Midbrain (tissue), 1 donor: Measurements from ENCODE around the gene ZNF341.

Experiments
- DNase-seq: peaks from one replicate; lab custom pipeline; 2025; lab: John Stamatoyannopoulos, UW

ZNF341 gene

DNA sequence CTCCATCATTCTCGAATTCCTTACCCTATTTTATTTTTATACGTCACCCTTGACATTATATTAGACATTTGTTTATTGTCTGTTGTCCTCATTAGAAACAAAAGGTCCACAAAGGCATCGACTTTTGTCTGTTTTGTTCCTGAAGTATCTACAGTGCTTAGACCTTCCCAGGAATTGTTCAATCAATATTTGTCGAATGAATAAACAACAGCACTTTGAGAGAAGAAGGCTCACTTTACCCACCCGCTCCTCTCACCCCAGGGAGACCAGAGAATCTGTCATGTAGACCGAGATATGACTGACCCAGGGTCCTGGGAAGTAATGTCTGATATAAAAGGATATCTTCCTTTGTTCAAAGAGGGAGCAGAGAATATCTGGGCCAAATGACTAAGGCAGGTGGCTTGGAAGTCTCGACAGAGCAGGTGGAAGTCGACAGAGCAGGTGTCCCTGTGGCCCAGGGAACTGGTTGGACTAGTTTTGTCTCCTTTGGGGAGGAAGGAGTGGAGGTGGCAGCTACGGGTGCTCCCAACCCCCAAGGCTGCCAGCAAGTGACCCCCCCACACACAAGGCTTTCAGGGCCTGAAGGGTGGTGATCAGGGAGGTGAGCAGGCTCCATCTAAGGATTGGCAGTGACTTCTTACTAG lies 64.6 kb downstream of the ZNF341 start:
- DNase-seq, result no peak

DNA sequence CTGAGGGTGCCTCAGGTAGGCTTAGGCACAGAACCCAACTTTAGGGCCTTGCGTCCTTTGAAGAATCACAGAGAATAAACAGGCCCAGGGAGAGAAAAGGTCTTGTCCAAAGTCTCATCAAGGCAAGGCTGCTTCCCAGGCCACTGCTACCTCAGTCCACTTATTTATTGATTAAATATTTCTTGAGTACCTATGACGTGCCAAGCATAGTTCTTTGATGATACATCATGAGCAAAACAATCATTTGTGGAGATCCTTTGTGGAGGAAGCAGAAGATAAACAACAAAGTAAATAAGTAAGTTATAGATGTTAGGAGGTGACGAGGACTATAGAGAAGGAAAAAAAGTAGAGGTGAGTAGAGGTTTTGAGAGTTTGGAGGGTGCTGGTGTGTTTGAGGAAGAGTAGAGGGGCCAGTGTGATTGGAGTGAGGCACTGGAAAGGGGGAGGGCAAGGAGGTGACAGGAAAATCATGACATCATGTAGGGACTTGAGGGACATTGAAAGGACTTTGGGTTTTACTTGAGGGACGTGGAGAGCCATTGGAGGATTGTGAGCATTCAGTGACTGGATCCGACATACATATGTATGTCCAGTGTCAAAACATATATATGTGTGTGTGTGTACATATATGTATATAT lies 65.2 kb downstream of the ZNF341 start:
- no peak for DNase-seq

- no peak for DNase-seq
These were observed 66.6 kb downstream of the ZNF341 start for GRCh38 chr20:33798444-33798843.

- no peak for DNase-seq
These were observed 72.1 kb downstream of the ZNF341 start for GRCh38 chr20:33803921-33804337.

- no peak for DNase-seq
These were observed 76.6 kb downstream of the ZNF341 start for GRCh38 chr20:33808388-33808787.

DNA sequence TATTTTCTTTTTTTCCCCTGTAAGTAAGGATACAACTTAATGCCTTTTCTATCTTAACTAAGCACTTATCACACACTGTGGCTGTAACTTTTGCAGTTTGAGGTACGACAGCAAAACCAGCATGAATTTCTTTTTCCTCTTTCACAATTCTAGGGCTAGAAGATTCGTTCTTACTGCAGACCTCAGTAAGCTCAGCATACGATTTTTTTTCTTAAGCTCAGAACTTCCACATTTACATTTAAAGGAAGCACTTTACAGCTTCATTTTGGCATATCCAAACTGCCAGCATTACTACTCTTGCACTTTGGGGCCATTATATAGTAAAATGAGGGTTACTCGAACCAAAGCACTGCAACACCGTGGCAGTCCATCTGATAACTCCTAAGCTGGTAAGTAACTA lies 78.5 kb downstream of the ZNF341 start:
- no peak for DNase-seq

DNA sequence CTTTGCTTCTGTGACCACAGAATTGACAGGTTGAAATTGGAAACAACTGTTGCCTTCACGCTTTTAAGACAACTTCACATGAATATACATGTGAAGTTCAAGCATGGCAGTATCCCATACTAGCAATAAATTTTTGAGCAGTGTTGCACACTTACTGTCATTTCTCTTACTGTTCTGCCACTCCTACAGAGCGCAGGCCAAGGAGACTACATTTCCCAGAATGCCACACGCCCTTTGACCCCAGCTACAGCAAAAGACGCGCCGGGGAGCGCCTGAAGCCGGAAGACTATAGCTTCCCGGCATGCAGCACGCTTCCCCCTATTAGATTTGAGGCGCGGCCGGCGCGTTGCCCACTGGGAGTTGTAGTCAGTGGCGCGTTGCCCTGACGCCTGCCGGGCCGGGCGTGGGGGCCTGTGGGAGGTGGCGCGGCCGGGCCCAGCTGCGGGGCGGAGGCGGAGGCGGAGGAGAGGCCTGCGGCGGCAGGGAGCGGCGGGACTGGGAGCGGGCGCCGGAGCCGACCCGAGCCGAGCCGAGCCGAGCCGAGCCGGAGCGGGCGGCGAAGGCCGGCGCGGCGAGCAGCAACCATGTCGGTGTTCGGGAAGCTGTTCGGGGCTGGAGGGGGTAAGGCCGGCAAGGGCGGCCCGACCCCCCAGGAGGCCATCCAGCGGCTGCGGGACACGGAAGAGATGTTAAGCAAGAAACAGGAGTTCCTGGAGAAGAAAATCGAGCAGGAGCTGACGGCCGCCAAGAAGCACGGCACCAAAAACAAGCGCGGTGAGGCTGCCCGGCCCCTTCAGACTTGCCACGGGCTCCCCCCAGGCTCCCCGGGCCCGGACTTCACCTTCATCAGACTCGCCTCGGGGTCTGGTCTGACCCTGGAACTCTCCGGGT lies 79.3 kb downstream of the ZNF341 start, which contains the start of gene CHMP4B:
Gene CHMP4B (plus strand): TSS at position 464 of the 891 bp plus-strand sequence. CDS start 121 bp downstream, at position 585.
- peak; percentile 99 for DNase-seq

- no peak for DNase-seq
These were observed 80.0 kb downstream of the ZNF341 start for GRCh38 chr20:33811776-33812151.

DNA sequence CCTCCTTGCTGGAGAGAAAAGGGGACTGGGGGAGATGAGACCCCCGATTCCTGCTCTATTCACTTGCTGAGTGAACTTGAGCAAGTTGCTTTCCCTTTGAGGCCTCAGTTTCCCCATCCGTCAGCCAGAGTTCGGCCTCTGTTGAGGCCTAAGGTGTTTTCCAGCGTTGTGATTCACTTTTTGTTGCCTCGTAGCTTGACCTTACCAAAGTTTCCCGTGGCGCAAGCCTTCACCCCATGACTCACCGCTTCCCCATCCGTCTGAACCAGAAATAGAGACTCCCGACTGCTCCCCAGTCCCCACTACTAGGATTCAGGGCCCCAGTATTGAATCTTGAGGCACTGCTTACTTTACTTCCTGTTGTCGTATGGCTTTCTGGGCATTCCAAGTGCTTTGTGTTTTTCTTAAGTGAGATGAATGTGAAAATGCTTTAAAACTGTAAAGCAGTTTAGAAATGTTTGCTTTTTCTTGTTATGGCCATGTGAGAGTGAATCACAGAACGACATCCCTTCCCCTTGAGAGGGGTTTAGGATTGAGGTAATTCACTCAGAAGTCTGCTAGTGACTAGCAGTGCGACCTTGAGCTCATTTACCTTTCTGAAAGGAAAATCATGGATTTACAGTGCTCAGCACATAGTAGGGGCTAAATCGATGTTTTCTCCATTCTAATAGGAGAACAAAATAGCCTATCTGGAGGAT lies 80.5 kb downstream of the ZNF341 start:
- DNase-seq, result no peak

DNA sequence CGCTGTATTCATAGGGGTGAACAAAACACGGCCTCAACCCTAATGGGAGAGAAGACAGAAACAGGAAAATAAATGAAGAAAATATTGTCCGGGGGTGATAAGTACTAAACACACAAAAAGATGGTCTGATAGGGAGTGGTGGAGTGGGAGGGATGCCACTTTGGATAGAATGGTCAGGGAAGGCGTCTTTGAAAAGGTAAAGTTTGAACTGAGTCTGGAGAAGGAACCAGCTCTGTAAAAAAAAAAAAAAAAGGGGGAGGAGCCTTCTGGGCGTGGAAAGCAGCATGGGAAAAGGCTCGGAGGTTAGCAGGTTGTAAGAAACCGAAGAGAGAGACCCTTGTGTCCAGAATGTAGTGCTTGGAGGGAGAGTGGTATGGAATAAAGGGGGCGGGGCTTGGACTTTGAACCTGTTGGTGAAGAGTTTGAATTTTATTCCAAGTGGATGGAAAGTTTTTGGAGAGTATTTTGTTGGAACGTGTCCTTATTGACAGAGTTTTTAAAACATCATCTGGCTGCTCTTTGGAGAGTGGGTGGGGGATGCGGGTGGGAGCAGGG lies 81.2 kb downstream of the ZNF341 start:
- DNase-seq, result no peak

DNA sequence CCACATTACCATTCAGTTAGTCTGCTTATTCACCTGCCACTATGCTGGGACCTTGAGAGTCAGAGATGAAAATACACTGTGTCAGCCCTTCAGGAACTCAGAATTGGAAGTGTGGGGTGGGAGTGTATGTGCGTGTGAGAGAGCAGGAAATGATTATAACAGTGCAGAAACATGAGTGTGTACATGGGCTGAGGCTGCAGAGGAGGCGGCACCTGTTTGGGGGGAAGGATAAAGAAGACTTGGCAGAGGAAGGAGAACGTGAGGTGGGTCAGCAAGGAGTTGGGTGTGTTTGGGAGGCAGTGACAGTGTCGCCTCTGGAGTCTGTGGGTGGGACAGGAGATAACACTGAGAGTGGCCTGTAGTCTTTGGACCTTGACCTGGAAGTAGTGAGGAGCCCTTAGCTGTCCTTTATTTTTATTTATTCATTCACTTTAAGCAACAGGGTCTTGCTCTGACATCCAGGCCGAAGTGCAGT lies 82.5 kb downstream of the ZNF341 start:
- DNase-seq, result no peak

DNA sequence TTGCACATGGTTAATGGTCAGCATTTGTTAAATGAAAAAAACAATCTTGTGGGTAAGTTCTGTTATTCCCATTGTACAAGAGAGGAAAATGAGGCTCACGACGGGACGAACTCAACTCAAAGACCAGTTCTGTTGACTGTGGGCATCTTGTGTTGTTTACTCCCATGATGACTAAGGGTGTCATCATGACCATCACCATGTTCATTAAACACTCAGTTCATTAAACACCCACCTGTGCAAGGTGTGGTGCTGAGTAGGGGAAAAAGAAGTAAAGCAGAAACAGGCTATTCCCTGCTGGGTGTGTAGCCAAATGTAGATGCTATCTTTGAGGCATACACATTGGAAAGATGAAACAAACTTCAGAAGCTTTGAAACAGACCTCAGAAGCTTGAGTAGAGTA lies 83.9 kb downstream of the ZNF341 start:
- no peak for DNase-seq

DNA sequence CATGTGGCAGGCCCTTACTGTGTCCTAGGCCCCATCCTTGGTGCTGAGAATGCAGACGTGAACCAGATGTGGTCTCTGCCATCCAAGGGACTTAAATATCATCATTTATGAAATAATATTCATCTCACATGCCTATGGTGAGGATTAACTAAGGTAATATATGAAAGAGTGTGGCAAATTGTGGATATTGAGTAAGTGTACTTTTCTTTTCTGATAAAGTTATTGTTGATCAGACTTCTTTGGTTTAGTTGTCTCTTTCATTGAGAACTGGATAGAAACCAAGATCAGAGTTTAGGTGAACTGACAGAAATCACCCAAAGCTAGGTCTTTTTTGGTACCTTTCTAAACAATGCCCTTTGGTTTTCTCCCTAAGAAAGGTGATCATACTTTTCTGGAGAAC lies 84.4 kb downstream of the ZNF341 start:
- DNase-seq, result no peak

DNA sequence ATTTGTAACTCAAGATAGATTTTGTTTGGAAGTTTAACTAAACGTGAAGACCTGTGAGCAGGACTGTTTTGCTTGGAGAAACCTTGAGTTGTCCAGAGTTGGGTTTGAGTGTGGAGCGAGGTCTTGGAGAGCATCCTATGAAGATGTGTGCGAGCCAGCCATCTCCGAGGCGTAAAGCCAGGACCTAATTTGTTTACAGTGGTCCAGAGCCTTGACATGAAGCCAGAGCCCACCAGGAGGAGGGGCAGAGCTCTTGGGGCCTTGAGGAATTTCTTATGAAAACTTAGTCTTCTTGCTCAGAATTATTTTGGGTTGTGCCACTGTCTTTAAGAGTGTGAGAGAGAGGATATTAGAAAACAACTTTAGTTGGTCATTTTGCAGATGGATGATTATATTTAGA lies 85.6 kb downstream of the ZNF341 start:
- DNase-seq, result no peak

GRCh38 chr20:33819456-33819855 lies 87.7 kb downstream of the ZNF341 start:
- DNase-seq, result no peak

DNA sequence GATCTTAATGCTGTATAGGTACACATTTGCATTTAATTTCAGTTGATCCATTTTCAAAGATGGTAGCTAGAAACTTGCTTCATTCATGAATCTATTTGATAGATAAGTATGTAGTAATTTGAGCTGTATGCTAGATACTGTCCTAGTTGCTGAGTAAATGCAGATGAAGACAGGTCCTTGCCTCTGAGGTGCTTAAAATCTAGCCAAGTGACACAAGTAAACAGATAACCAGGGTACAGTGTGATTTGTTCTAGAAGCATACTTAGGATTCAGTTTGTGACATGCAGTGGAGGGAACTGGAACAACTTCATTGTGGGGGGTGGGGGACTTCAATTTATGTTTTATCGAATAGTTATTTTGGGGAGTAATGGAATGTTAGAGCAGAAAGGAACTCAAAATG lies 88.6 kb downstream of the ZNF341 start:
- DNase-seq, result no peak

DNA sequence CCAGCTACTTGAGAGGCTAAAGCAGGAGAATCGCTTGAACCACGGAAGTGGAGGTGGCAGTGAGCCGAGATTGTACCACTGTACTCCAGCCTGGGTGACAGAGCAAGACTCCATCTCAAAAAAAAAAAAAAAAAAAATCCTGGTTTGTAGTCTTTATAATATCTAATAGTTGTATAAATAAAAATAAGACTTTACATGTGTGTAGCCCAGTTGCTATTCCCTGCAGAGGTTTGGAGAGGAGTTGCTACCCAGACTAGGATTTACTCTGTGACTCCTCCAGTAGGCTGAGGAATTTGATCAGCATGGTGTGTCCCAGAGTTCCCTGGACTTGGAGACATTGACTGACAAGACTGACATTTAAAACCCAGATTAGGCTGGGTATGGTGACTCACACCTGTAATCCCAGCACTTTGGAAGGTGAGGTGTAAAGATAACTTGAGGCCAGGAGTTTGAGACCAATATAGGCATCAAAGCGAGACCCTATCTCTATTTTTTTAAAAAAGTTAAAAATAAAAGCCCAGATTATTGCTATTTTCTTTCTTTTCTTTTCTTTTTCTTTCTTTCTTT lies 89.6 kb downstream of the ZNF341 start:
- DNase-seq, result no peak

DNA sequence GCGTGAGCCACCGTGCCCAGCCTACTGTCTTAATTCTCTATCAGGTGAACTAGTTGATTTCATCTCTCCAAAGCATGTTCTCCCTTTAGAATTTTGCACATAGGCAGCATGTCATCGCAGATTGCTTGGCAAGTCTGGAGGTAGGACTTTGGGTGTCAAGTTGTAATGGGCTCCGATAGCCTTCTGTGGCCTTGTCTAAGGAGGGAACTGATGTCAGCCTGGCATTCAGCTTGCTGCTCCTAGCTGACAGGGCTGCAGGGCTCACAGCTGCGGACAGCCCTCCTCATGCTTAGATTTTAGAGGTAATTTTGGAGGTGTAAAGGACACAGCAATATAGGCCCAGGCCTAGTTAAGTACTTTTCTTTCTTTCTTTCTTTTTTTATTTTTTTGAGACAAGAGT lies 90.6 kb downstream of the ZNF341 start:
- no peak for DNase-seq

GRCh38 chr20:33822991-33823390 lies 91.2 kb downstream of the ZNF341 start:
- no peak for DNase-seq

DNA sequence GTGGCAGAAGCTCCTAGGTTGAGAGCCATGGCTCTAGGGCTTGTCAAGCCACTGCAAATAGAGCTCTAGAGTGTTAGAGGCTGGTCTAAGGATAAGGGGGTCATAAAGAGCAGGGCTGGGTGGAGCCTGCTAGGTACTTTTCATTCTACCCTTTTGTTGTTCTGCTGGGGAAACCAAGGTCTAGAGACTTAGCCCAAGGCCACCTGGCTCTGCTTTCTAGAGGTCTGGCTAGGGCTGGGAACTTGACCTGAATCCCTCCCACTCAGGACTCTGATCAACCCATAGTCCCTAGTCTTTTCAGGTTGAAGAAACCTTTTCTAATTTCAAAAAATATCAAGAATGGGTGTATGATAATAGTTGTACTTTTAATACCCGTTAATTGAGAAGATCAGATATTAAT lies 93.1 kb downstream of the ZNF341 start:
- no peak for DNase-seq
